Smooth muscle cell (in vitro differentiated cells): ENCODE results near the gene REXO4. TPM values are rescaled to one million over a fixed set of nuclear protein-coding genes. Genes with fewer than 3 reads are reported as not detected.

Experiments used
- DNase-seq: peaks from one replicate; lab custom pipeline; 2025; ENCODE audit not compliant: unreplicated experiment; lab: John Stamatoyannopoulos, UW
- H2AFZ ChIP-seq: fragments of 200-600 bp; sonication (generic); 2 replicates; pipeline ENCODE4 v1.6.0; 2016; ENCODE audit warnings: antibody characterized with exemption, low read depth, mild to moderate bottlenecking
- H3F3A ChIP-seq: fragments of 200-600 bp; sonication (generic); 2 replicates; pipeline ENCODE4 v1.6.0; 2017; ENCODE audit warnings: antibody characterized with exemption, low read depth
- H3K27ac ChIP-seq: fragments of 200-600 bp; sonication (generic); 2 replicates; pipeline ENCODE4 v1.5.1; 2016; ENCODE audit warnings: low read depth, mild to moderate bottlenecking
- H3K27me3 ChIP-seq: fragments of 200-600 bp; sonication (generic); 2 replicates; pipeline ENCODE4 v1.6.1; 2016; ENCODE audit warnings: low read depth, mild to moderate bottlenecking
- H3K36me3 ChIP-seq: fragments of 200-600 bp; sonication (generic); 2 replicates; pipeline ENCODE4 v1.5.1; 2016; ENCODE audit warnings: low read depth
- H3K4me1 ChIP-seq: fragments of 200-600 bp; sonication (generic); 2 replicates; pipeline ENCODE4 v1.5.1; 2016; ENCODE audit warnings: low read depth
- H3K4me2 ChIP-seq: fragments of 200-600 bp; sonication (generic); 2 replicates; pipeline ENCODE4 v1.6.0; 2016; ENCODE audit warnings: mild to moderate bottlenecking
- H3K4me3 ChIP-seq: fragments of 200-600 bp; sonication (generic); 2 replicates; pipeline ENCODE4 v1.5.1; 2016; ENCODE audit warnings: mild to moderate bottlenecking
- H3K79me2 ChIP-seq: fragments of 200-600 bp; sonication (generic); 2 replicates; pipeline ENCODE4 v1.6.0; 2016; ENCODE audit warnings: low read depth, mild to moderate bottlenecking
- H3K9ac ChIP-seq: fragments of 200-600 bp; sonication (generic); 2 replicates; pipeline ENCODE4 v1.6.0; 2016; ENCODE audit warnings: low read depth
- H3K9me3 ChIP-seq: fragments of 200-600 bp; sonication (generic); replicated peaks from 2 replicates; pipeline ENCODE4 v1.5.1; 2016; ENCODE audit warnings: low read depth
- H4K20me1 ChIP-seq: fragments of 200-600 bp; sonication (generic); 2 replicates; pipeline ENCODE4 v1.6.0; 2016; ENCODE audit warnings: low read depth
- CTCF ChIP-seq: fragments of 200-600 bp; sonication (generic); IDR thresholded peaks from 2 replicates; pipeline ENCODE4 v1.5.1; 2017; ENCODE audit warnings: borderline replicate concordance, mild to moderate bottlenecking, antibody characterized with exemption; ENCODE audit not compliant: insufficient read depth, poor library complexity, severe bottlenecking
- WGBS: methylation state at CpG from one replicate; pipeline ENCODE4 v1.1.7; 2016; ENCODE audit warnings: low lambda C conversion rate; 5-methylcytosine and 5-hydroxymethylcytosine counted together
- polyA plus RNA-seq: library from polyadenylated mRNA; unstranded; fragments of >200 nt; fragmentation: Nextera tagmentation; extraction: Ambion mirVana; gene quantifications from 2 replicates; pipeline ENCODE4 v1.2.1, GENCODE V29; 2016
- total RNA-seq: library from RNA; depleted of rRNA; stranded (reverse); fragments of >200 nt; gene quantifications from 2 replicates; pipeline ENCODE4 v1.2.3, GENCODE V29; 2014

REXO4 gene
- total and polyA plus RNA-seq, 2 experiments from 2014 or later, result 11.5 to 18.5 TPM

- DNase-seq, result no peak
- Histone ChIP-seq H3K27me3 (no peaks in the 10 kb centered on the region), H2AFZ (no peak overlapping the region), H3K9me3 (no peaks in the 10 kb centered on the region), H3K79me2 (no peaks in the 10 kb centered on the region), H3K27ac (no peak overlapping the region), H3K36me3 (no peaks in the 10 kb centered on the region), H3F3A (no peaks in the 10 kb centered on the region), H3K9ac (no peak overlapping the region), H3K4me1 (no peaks in the 10 kb centered on the region), H4K20me1 (no peaks in the 10 kb centered on the region), H3K4me3 (no peak overlapping the region), H3K4me2 (no peak overlapping the region)
- 89% methylated on average over 13 of the region's 13 CpGs for WGBS
- no peak for TF ChIP-seq CTCF
Measured at GRCh38 chr9:133386338-133386737, 31.5 kb downstream of the REXO4 start.

GRCh38 chr9:133385452-133385851 lies 32.4 kb downstream of the REXO4 start:
- H3K27me3 ChIP-seq, result no peaks in the 10 kb centered on the region
- 90% methylated on average over 14 of the region's 14 CpGs for whole genome bisulfite sequencing
- TF ChIP-seq CTCF, result no peak
- H3K4me2 ChIP-seq, result no peak overlapping the region
- no peak for DNase-seq
- H3K4me1 ChIP-seq, result no peaks in the 10 kb centered on the region
- H3K4me3 ChIP-seq, result no peak overlapping the region
- H3K27ac ChIP-seq, result no peak overlapping the region
- no peaks in the 10 kb centered on the region for H3F3A ChIP-seq
- H3K9me3 ChIP-seq, result no peaks in the 10 kb centered on the region
- H3K36me3 ChIP-seq, result no peaks in the 10 kb centered on the region
- H2AFZ ChIP-seq, result no peak overlapping the region
- no peaks in the 10 kb centered on the region for H3K79me2 ChIP-seq
- H3K9ac ChIP-seq, result no peak overlapping the region
- no peaks in the 10 kb centered on the region for H4K20me1 ChIP-seq

- Histone ChIP-seq H2AFZ (no peak overlapping the region), H3K79me2 (no peaks in the 10 kb centered on the region), H4K20me1 (no peaks in the 10 kb centered on the region), H3K27me3 (no peaks in the 10 kb centered on the region), H3K4me1 (no peaks in the 10 kb centered on the region), H3K9me3 (no peaks in the 10 kb centered on the region), H3K9ac (no peak overlapping the region), H3F3A (no peaks in the 10 kb centered on the region), H3K27ac (no peak overlapping the region), H3K36me3 (no peaks in the 10 kb centered on the region), H3K4me2 (no peak overlapping the region), H3K4me3 (no peak overlapping the region)
- no peak for TF ChIP-seq CTCF
- no peak for DNase-seq
- 92% methylated on average over 17 of the region's 17 CpGs for WGBS
Measured at GRCh38 chr9:133384736-133385321, 33.0 kb downstream of the REXO4 start.

- no peak overlapping the region for H3K9ac ChIP-seq
- WGBS, result 94% methylated on average over 3 of the region's 3 CpGs
- H4K20me1 ChIP-seq, result no peaks in the 10 kb centered on the region
- H3K4me2 ChIP-seq, result no peak overlapping the region
- no peak overlapping the region for H3K27ac ChIP-seq
- no peaks in the 10 kb centered on the region for H3K9me3 ChIP-seq
- H3K79me2 ChIP-seq, result no peaks in the 10 kb centered on the region
- H3K4me3 ChIP-seq, result no peak overlapping the region
- no peaks in the 10 kb centered on the region for H3K4me1 ChIP-seq
- no peaks in the 10 kb centered on the region for H3K27me3 ChIP-seq
- no peaks in the 10 kb centered on the region for H3K36me3 ChIP-seq
- no peak for TF ChIP-seq CTCF
- H3F3A ChIP-seq, result no peaks in the 10 kb centered on the region
- H2AFZ ChIP-seq, result no peak overlapping the region
- DNase-seq, result no peak
Measured at GRCh38 chr9:133383438-133383837, 34.4 kb downstream of the REXO4 start.
